GM12892 (cell line): ENCODE data around the gene PKHD1.

Experiments
- POLR2A ChIP-seq: IDR thresholded peaks from 2 replicates; pipeline ENCODE4 v1.6.1; 2011; ENCODE audit warnings: low read depth, low read length, control low read depth
- POLR2AphosphoS5 ChIP-seq: IDR thresholded peaks from 2 replicates; pipeline ENCODE4 v1.6.1; 2011; ENCODE audit warnings: low read depth, low read length, control low read depth
- TAF1 ChIP-seq: IDR thresholded peaks from 2 replicates; pipeline ENCODE4 v1.6.1; 2011; ENCODE audit warnings: low read depth, mild to moderate bottlenecking, control low read depth, low read length, borderline replicate concordance

DNA sequence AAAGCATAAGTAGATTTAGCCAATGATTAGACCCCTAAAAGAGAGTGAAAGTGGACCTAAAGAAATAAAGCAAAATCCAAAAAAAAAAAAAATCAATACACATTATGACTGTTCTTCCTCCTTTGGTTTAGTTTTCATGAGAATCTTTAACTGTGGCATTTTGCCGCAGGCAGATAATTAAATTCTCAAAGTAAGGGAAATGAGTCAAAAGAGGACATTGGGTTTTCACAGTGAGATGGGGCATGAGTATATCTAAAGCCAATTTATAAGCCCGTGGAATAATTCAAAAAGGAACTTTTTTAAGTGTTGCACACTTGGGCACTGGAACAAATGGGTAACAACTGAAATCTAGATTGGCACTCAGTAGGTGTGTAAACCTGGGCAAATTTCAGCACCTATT, 230.3 kb downstream of the PKHD1 start:
- TF ChIP-seq POLR2A (no peak), POLR2AphosphoS5 (no peak), TAF1 (no peak)
